ENCODE data around the gene STAC3. TPM values are rescaled to one million over a fixed set of nuclear protein-coding genes. Genes with fewer than 3 reads are reported as not detected.

Gene STAC3
- total and polyA plus RNA-seq, 10 of the 15 experiments (the other 5 are each of a cell fraction or from before 2014, with no cell fraction given), result 0.49 to 9.9 (median 3.8) TPM

- TF ChIP-seq, protein P1, sequence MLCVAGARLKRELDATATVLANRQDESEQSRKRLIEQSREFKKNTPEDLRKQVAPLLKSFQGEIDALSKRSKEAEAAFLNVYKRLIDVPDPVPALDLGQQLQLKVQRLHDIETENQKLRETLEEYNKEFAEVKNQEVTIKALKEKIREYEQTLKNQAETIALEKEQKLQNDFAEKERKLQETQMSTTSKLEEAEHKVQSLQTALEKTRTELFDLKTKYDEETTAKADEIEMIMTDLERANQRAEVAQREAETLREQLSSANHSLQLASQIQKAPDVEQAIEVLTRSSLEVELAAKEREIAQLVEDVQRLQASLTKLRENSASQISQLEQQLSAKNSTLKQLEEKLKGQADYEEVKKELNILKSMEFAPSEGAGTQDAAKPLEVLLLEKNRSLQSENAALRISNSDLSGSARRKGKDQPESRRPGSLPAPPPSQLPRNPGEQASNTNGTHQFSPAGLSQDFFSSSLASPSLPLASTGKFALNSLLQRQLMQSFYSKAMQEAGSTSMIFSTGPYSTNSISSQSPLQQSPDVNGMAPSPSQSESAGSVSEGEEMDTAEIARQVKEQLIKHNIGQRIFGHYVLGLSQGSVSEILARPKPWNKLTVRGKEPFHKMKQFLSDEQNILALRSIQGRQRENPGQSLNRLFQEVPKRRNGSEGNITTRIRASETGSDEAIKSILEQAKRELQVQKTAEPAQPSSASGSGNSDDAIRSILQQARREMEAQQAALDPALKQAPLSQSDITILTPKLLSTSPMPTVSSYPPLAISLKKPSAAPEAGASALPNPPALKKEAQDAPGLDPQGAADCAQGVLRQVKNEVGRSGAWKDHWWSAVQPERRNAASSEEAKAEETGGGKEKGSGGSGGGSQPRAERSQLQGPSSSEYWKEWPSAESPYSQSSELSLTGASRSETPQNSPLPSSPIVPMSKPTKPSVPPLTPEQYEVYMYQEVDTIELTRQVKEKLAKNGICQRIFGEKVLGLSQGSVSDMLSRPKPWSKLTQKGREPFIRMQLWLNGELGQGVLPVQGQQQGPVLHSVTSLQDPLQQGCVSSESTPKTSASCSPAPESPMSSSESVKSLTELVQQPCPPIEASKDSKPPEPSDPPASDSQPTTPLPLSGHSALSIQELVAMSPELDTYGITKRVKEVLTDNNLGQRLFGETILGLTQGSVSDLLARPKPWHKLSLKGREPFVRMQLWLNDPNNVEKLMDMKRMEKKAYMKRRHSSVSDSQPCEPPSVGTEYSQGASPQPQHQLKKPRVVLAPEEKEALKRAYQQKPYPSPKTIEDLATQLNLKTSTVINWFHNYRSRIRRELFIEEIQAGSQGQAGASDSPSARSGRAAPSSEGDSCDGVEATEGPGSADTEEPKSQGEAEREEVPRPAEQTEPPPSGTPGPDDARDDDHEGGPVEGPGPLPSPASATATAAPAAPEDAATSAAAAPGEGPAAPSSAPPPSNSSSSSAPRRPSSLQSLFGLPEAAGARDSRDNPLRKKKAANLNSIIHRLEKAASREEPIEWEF (IDR thresholded peaks at IDR 0.05; ENCODE audit: insufficient replicate concordance, low read depth, low read length), result no peak
- TF ChIP-seq ZSCAN29 (IDR thresholded peaks at IDR 0.05), result no peak
Measured at GRCh38 chr12:57213058-57213715, 37.8 kb downstream of the STAC3 start (continued).

GRCh38 chr12:57212701-57213057 lies 38.3 kb downstream of the STAC3 start:
- 53% methylated on average over 7 of the region's 7 CpGs for WGBS (ENCODE audit: insufficient coverage, insufficient replicate concordance, low lambda C conversion rate, missing lambda C conversion rate)
- FAIRE-seq, result no peak
- POLR2A ChIA-PET, result interaction anchor here (0.7 to 1.5 kb wide), 4 partner anchors 17 to 251 kb away, joined by 4 to 12 read pairs (median 6); partner anchors contain the start of gene SHMT2
- no peak overlapping the region for H2AFZ ChIP-seq (ENCODE audit: control insufficient read depth, low read depth, low read length)
- H3K9me3 ChIP-seq (replicated peaks; ENCODE audit: control insufficient read depth, insufficient read depth, low read length), result no peaks in the 10 kb centered on the region
- DNase-seq (ENCODE audit: low read depth, low spot score), result no peak
- H3K4me3 ChIP-seq, result no peak overlapping the region
- ATAC-seq, result no peak
- SMC1A ChIA-PET (ENCODE audit: uncharacterized antibody, unreplicated experiment), result interaction anchor here (1.6 to 4.2 kb wide), 7 partner anchors 10 to 246 kb away, joined by 5 to 55 read pairs (median 9); partner anchors contain the start of genes GLI1, INHBE and SHMT2
- in situ Hi-C loops (cut with MboI) (loop anchor here (5.0 kb wide), 1 partner anchor 35 kb away; no protein-coding TSS in a partner anchor), intact Hi-C loops (cut with micrococcal nuclease; ENCODE audit: unreplicated experiment) (loop anchor here (1.0 kb wide), 2 partner anchors 27 to 31 kb away; no protein-coding TSS in a partner anchor)
- RAD21 ChIA-PET (ENCODE audit: unreplicated experiment), result interaction anchor here (0.9 to 3.6 kb wide), 11 partner anchors 10 to 242 kb away, joined by 3 to 35 read pairs (median 11); partner anchors contain the start of genes INHBE and SHMT2
- BruUV-seq (replicated peaks), result no TSS peak
- no peak overlapping the region for H3K9ac ChIP-seq (ENCODE audit: control insufficient read depth, insufficient read depth, low read length)
- no peaks in the 10 kb centered on the region for H4K20me1 ChIP-seq (ENCODE audit: control insufficient read depth, insufficient read depth)
- H3K27me3 ChIP-seq (replicated peaks in 1 of 2; ENCODE audit: control insufficient read depth in 2 of 2, insufficient read depth in 2 of 2, low read length in 1 of 2), result peaks cover 13 to 15% of the 10 kb centered on the region in 2 experiments
- H3K79me2 ChIP-seq (ENCODE audit: control insufficient read depth, insufficient read depth, low read length), result no peaks in the 10 kb centered on the region
- H3K36me3 ChIP-seq (ENCODE audit: control insufficient read depth in 2 of 2, insufficient read depth in 2 of 2, low read length in 1 of 2), result no peaks in the 10 kb centered on the region
- CTCF ChIA-PET, result interaction anchor here (0.8 to 4.7 kb wide), 14 partner anchors 12 to 246 kb away, joined by 3 to 271 read pairs (median 14); partner anchors contain the start of genes GLI1, INHBE and SHMT2
- no peak overlapping the region for H3K27ac ChIP-seq (ENCODE audit: control insufficient read depth, insufficient read depth)
- H3K4me1 ChIP-seq (ENCODE audit: control insufficient read depth, insufficient read depth, low read length), result peaks cover 13% of the 10 kb centered on the region
- H3K4me2 ChIP-seq (ENCODE audit: control insufficient read depth, insufficient read depth), result no peak overlapping the region
- TF ChIP-seq, protein P2, sequence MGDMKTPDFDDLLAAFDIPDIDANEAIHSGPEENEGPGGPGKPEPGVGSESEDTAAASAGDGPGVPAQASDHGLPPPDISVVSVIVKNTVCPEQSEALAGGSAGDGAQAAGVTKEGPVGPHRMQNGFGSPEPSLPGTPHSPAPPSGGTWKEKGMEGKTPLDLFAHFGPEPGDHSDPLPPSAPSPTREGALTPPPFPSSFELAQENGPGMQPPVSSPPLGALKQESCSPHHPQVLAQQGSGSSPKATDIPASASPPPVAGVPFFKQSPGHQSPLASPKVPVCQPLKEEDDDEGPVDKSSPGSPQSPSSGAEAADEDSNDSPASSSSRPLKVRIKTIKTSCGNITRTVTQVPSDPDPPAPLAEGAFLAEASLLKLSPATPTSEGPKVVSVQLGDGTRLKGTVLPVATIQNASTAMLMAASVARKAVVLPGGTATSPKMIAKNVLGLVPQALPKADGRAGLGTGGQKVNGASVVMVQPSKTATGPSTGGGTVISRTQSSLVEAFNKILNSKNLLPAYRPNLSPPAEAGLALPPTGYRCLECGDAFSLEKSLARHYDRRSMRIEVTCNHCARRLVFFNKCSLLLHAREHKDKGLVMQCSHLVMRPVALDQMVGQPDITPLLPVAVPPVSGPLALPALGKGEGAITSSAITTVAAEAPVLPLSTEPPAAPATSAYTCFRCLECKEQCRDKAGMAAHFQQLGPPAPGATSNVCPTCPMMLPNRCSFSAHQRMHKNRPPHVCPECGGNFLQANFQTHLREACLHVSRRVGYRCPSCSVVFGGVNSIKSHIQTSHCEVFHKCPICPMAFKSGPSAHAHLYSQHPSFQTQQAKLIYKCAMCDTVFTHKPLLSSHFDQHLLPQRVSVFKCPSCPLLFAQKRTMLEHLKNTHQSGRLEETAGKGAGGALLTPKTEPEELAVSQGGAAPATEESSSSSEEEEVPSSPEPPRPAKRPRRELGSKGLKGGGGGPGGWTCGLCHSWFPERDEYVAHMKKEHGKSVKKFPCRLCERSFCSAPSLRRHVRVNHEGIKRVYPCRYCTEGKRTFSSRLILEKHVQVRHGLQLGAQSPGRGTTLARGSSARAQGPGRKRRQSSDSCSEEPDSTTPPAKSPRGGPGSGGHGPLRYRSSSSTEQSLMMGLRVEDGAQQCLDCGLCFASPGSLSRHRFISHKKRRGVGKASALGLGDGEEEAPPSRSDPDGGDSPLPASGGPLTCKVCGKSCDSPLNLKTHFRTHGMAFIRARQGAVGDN (IDR thresholded peaks at IDR 0.05), result no peak
- no peak for TF ChIP-seq HSF1 (IDR thresholded peaks at IDR 0.05; ENCODE audit: low read depth, low read length)
- no peak for TF ChIP-seq FOXM1 (IDR thresholded peaks at IDR 0.05; ENCODE audit: low read depth, low read length)
- no peak for TF ChIP-seq SP1 (IDR thresholded peaks at IDR 0.05; ENCODE audit: low read depth, low read length)
- no peak for TF ChIP-seq NBN (IDR thresholded peaks at IDR 0.05)
- no peak for TF ChIP-seq KDM1A (IDR thresholded peaks at IDR 0.05; ENCODE audit: borderline replicate concordance)
- no peak for TF ChIP-seq EP300 (IDR thresholded peaks at IDR 0.05; ENCODE audit: borderline replicate concordance in 1 of 2, control insufficient read depth in 1 of 2, low read depth in 2 of 2, low read length in 2 of 2)
- TF ChIP-seq RB1 (IDR thresholded peaks at IDR 0.05; ENCODE audit: borderline replicate concordance), result no peak

All from GM12878 (cell line).